B cell (primary cell): ENCODE data around the gene RERE. TPM values are rescaled to one million over a fixed set of nuclear protein-coding genes. Genes with fewer than 3 reads are reported as not detected.

ENCODE experiments used
- ATAC-seq: fragments of 200-7000 bp; cut with Tn5 transposase; one replicate; pipeline ENCODE4 v1.10.0; 2021; ENCODE audit warnings: low read depth, mild to moderate bottlenecking, moderate number of reproducible peaks, moderate library complexity
- CTCF ChIA-PET: fragments of 350-600 bp; sonication (Branson Sonifier 250); formaldehyde crosslinking; loops from one replicate; lab custom pipeline; 2021; ENCODE audit warnings: antibody characterized with exemption, inconsistent platforms; lab: Charles Lee
- POLR2A ChIA-PET: fragments of 350-600 bp; sonication (Branson Sonifier 250); formaldehyde crosslinking; loops from one replicate; lab custom pipeline; 2021; ENCODE audit warnings: antibody characterized with exemption; lab: Charles Lee
- DNase-seq: peaks from one replicate; pipeline ENCODE4 v3.0.0; 2013
- H2AFZ ChIP-seq: 2 replicates; pipeline ENCODE4 v1.6.1; 2012; ENCODE audit warnings: mild to moderate bottlenecking, low read depth, low read length; ENCODE audit not compliant: insufficient read depth, poor library complexity, severe bottlenecking
- H3K27ac ChIP-seq, 2 donors: 1 replicate in 1 of 2; 2 replicates in 1 of 2; pipeline ENCODE4 v1.5.1; 2012 to 2013; ENCODE audit warnings: low read length in 2 of 2, mild to moderate bottlenecking in 2 of 2, moderate library complexity in 1 of 2
- H3K27me3 ChIP-seq, 4 experiments: fragments of 200-600 bp in 1 of 4; sonication (generic) in 1 of 4; replicated peaks in 1 of 4; 1 replicate in 2 of 4; 2 replicates in 2 of 4; pipeline versions ENCODE4 v1.6.1 to v1.7.0; 2013 to 2016; ENCODE audit warnings: low read length in 3 of 4, mild to moderate bottlenecking in 2 of 4, mixed read lengths in 1 of 4, moderate library complexity in 1 of 4; ENCODE audit not compliant: insufficient read depth in 4 of 4, control insufficient read depth in 3 of 4; ENCODE audit errors: control extremely low read depth in 1 of 4
- H3K36me3 ChIP-seq, 2 experiments: replicated peaks in 1 of 2; 1 replicate in 1 of 2; 2 replicates in 1 of 2; pipeline versions ENCODE4 v1.6.1 to v1.7.1; 2013; ENCODE audit warnings: low read length in 1 of 2; ENCODE audit not compliant: insufficient read depth in 2 of 2, control insufficient read depth in 1 of 2; ENCODE audit errors: control extremely low read depth in 1 of 2, extremely low read depth in 1 of 2
- H3K4me1 ChIP-seq, 2 donors: fragments of 200-600 bp in 1 of 2; sonication (generic) in 1 of 2; 1 replicate in 1 of 2; 2 replicates in 1 of 2; pipeline versions ENCODE4 v1.5.1 to v1.6.1; 2013 to 2017; ENCODE audit warnings: low read length in 2 of 2; ENCODE audit not compliant: control insufficient read depth in 2 of 2, insufficient read depth in 2 of 2
- H3K4me2 ChIP-seq: replicated peaks from 2 replicates; pipeline ENCODE3; 2012; ENCODE audit warnings: mild to moderate bottlenecking, low read depth, low read length; ENCODE audit not compliant: poor library complexity, severe bottlenecking
- H3K4me3 ChIP-seq, 5 experiments: fragments of 200-600 bp in 1 of 5; sonication (generic) in 1 of 5; 1 replicate in 3 of 5; 2 replicates in 2 of 5; pipeline versions ENCODE4 v1.5.1 to v1.7.0; 2011 to 2016; ENCODE audit warnings: low read length in 4 of 5, mild to moderate bottlenecking in 4 of 5, low read depth in 2 of 5, control low read depth in 1 of 5, moderate library complexity in 1 of 5; ENCODE audit not compliant: insufficient read depth in 1 of 5; ENCODE audit errors: control extremely low read depth in 1 of 5, extremely low read depth in 1 of 5
- H3K79me2 ChIP-seq: fragments of 200-600 bp; sonication (generic); one replicate; pipeline ENCODE4 v1.6.0; 2016; ENCODE audit warnings: low read length; ENCODE audit not compliant: control insufficient read depth, insufficient read depth
- H3K9ac ChIP-seq: fragments of 200-600 bp; sonication (generic); 2 replicates; pipeline ENCODE4 v1.6.1; 2017; ENCODE audit warnings: mild to moderate bottlenecking, low read length, moderate library complexity
- H3K9me3 ChIP-seq, 3 donors: one replicate each; pipeline versions ENCODE4 v1.6.1 to v1.7.1; 2013; ENCODE audit warnings: low read length in 2 of 3; ENCODE audit not compliant: control insufficient read depth in 2 of 3, insufficient read depth in 1 of 3; ENCODE audit errors: control extremely low read depth in 1 of 3
- H4K20me1 ChIP-seq: 2 replicates; pipeline ENCODE4 v1.6.0; 2012; ENCODE audit warnings: mild to moderate bottlenecking, low read length; ENCODE audit not compliant: insufficient read depth, control insufficient read depth, poor library complexity, severe bottlenecking
- H3K27ac Mint-ChIP-seq: one replicate; pipeline ENCODE4 v1.8.0; 2021; ENCODE audit warnings: mixed read lengths
- H3K27me3 Mint-ChIP-seq: one replicate; pipeline ENCODE4 v1.8.0; 2021; ENCODE audit warnings: mixed read lengths
- H3K4me1 Mint-ChIP-seq: one replicate; pipeline ENCODE4 v1.8.0; 2021; ENCODE audit warnings: mixed read lengths
- H3K4me3 Mint-ChIP-seq: one replicate; pipeline ENCODE4 v1.8.0; 2021; ENCODE audit warnings: mixed read lengths
- H3K9me3 Mint-ChIP-seq: one replicate; pipeline ENCODE4 v1.8.0; 2022; ENCODE audit warnings: mixed read lengths; ENCODE audit not compliant: insufficient read depth
- CTCF ChIP-seq: fragments of 200-600 bp; IDR thresholded peaks from one replicate; pipeline ENCODE4 v1.8.0; 2022; ENCODE audit warnings: antibody characterized with exemption, mild to moderate bottlenecking
- EZH2 ChIP-seq: IDR thresholded peaks from 2 replicates; pipeline ENCODE4 v1.6.1; 2012; ENCODE audit warnings: borderline replicate concordance, low read depth, mild to moderate bottlenecking, moderate library complexity, low read length; ENCODE audit not compliant: insufficient read depth, poor library complexity, severe bottlenecking
- WGBS: methylation state at CpG from one replicate; pipeline ENCODE4 v1.1.5; 2013; ENCODE audit warnings: missing lambda C conversion rate; ENCODE audit not compliant: insufficient coverage; 5-methylcytosine and 5-hydroxymethylcytosine counted together
- intact Hi-C: fragments of 100-400 bp; cut with micrococcal nuclease; formaldehyde crosslinking; loops from one replicate; pipeline ENCODE4 v1.10.0; 2022
- polyA plus RNA-seq: library from polyadenylated mRNA; depleted of rRNA; stranded (reverse); fragments of >200 nt; gene quantifications from 2 replicates; pipeline ENCODE4 v1.2.3, GENCODE V29; 2012
- total RNA-seq, 2 donors: library from RNA; stranded (reverse); fragments of 120-200 nt in 1 of 2; gene quantifications; 1 replicate in 1 of 2; 2 replicates in 1 of 2; pipeline versions ENCODE4 v1.2.3 to v1.2.4, GENCODE V29; 2013 to 2022

RERE gene
- total and polyA plus RNA-seq, 2 donors (not counting 1 experiment from before 2014, with no cell fraction given), result 27.3 to 132 TPM

- peaks cover 2% of the 10 kb centered on the region for H3K9me3 Mint-ChIP-seq
These were observed 504.2 kb downstream of the RERE start for GRCh38 chr1:8313231-8313630.

More at GRCh38 chr1:8313231-8313630, 504.2 kb downstream of the RERE start:
- TF ChIP-seq CTCF (no peak), EZH2 (no peak)
- POLR2A ChIA-PET, result no interaction called here
- intact Hi-C loops, result no loop called here
- Mint-ChIP-seq H3K4me3 (no peak overlapping the region), H3K27me3 (peaks cover 37% of the 10 kb centered on the region), H3K4me1 (peaks cover 2% of the 10 kb centered on the region), H3K27ac (no peak overlapping the region)
- Histone ChIP-seq H4K20me1 (no peaks in the 10 kb centered on the region), H3K9ac (no peak overlapping the region), H3K27ac (no peak overlapping the region), H3K4me1 (peaks cover 5 to 8% of the 10 kb centered on the region in 2 donors), H2AFZ (no peak overlapping the region), H3K4me2 (no peak overlapping the region), H3K36me3 (no peaks in the 10 kb centered on the region), H3K79me2 (no peaks in the 10 kb centered on the region), H3K27me3 (peaks cover 0 to 47% (median 16%) of the 10 kb centered on the region in 4 experiments), H3K4me3 (no peak overlapping the region), H3K9me3 (no peaks in the 10 kb centered on the region)
- no peak for ATAC-seq
- DNase-seq, result no peak
- WGBS, result 86% methylated on average over 6 of the region's 6 CpGs
- CTCF ChIA-PET, result no interaction called here
